Measurements from ENCODE around the gene JKAMP.

DNA sequence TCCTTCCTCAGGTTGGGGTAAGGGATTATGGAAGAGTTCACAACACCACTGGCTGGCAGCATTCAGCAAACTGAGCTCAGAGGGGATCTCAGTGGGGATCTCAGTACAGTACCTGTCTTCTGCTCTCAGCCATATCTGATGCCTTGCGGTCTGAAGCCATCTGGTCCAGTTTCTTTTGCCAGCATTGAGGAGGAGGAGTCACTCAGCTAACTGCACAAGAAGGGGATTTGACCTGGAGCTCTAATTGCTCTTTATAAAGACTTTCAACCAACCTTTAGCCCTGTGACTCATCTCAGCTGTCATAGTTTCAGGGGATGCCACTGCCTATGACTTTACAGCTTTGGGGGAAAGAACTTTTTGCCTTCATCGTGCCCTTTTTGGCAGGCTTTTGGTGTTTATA, 44.9 kb downstream of the JKAMP start:
- TF ChIP-seq CTCF (IDR thresholded peaks at IDR 0.05; ENCODE audit: low read depth, low read length, missing input control) (no peak), JUND (IDR thresholded peaks at IDR 0.05) (no peak), MAX (IDR thresholded peaks at IDR 0.05) (no peak), FOXA2 (IDR thresholded peaks at IDR 0.05) (no peak), RAD21 (IDR thresholded peaks at IDR 0.05) (no peak), TAF1 (conservative IDR thresholded peaks at IDR 0.05) (no peak), YY1 (IDR thresholded peaks at IDR 0.05) (no peak), GABPA (IDR thresholded peaks at IDR 0.05 in 1 of 2, conservative IDR thresholded peaks at IDR 0.05 in 1 of 2) (no peak)
